HG03039 (cell line): ENCODE data around the gene KCNJ6.
"Not testable (repeated sequence)": the region's sequence is repeated elsewhere in the genome, so short reads cannot be mapped to it uniquely, and the experiment has no call there.

Experiments
- ATAC-seq: cut with Tn5 transposase; IDR thresholded peaks from one replicate; pipeline ENCODE4 v1.9.1; 2021; ENCODE audit warnings: mild to moderate bottlenecking, moderate library complexity; ENCODE audit not compliant: unreplicated experiment

KCNJ6 gene

GRCh38 chr21:37742532-37742931 lies 173.7 kb downstream of the KCNJ6 start:
- no peak for ATAC-seq

GRCh38 chr21:37742115-37742514 lies 174.1 kb downstream of the KCNJ6 start:
- no peak for ATAC-seq

- no peak for ATAC-seq
Measured at GRCh38 chr21:37737996-37738395, 178.3 kb downstream of the KCNJ6 start.

GRCh38 chr21:37737507-37737906 lies 178.8 kb downstream of the KCNJ6 start:
- ATAC-seq = no peak

- ATAC-seq = no peak
Measured at GRCh38 chr21:37734846-37735245, 181.4 kb downstream of the KCNJ6 start.

- ATAC-seq = no peak
Measured at GRCh38 chr21:37732927-37733326, 183.3 kb downstream of the KCNJ6 start.

- ATAC-seq = no peak
Measured at GRCh38 chr21:37724201-37724600, 192.1 kb downstream of the KCNJ6 start.

GRCh38 chr21:37717534-37717933 lies 198.7 kb downstream of the KCNJ6 start:
- ATAC-seq = no peak

GRCh38 chr21:37712569-37712934 lies 203.7 kb downstream of the KCNJ6 start:
- not testable (repeated sequence) for ATAC-seq

- peak; percentile 64 for ATAC-seq
Measured at GRCh38 chr21:37711836-37712568, 204.3 kb downstream of the KCNJ6 start.

GRCh38 chr21:37711286-37711829 lies 204.9 kb downstream of the KCNJ6 start:
- ATAC-seq = no peak

GRCh38 chr21:37710546-37711285 lies 205.5 kb downstream of the KCNJ6 start:
- ATAC-seq = no peak

GRCh38 chr21:37704751-37705150 lies 211.5 kb downstream of the KCNJ6 start:
- ATAC-seq = no peak

- ATAC-seq = no peak
Measured at GRCh38 chr21:37702241-37702640, 214.0 kb downstream of the KCNJ6 start.

- ATAC-seq = peak; percentile 74
Measured at GRCh38 chr21:37700641-37701202, 215.5 kb downstream of the KCNJ6 start.

- no peak for ATAC-seq
Measured at GRCh38 chr21:37699024-37699775, 217.1 kb downstream of the KCNJ6 start.

GRCh38 chr21:37696936-37697335 lies 219.3 kb downstream of the KCNJ6 start:
- ATAC-seq = no peak

GRCh38 chr21:37695111-37695510 lies 221.1 kb downstream of the KCNJ6 start:
- no peak for ATAC-seq

- ATAC-seq = no peak
Measured at GRCh38 chr21:37688952-37689659, 227.2 kb downstream of the KCNJ6 start.

- ATAC-seq = no peak
Measured at GRCh38 chr21:37686991-37687810, 229.1 kb downstream of the KCNJ6 start.
